Naive thymus-derived CD4-positive, alpha-beta T cell (primary cell): ENCODE data around the gene BCL2L11. TPM values are rescaled to one million over a fixed set of nuclear protein-coding genes. Genes with fewer than 3 reads are reported as not detected.

Experiments used
- ATAC-seq: fragments of 150-1000 bp; cut with Tn5 transposase; 2 replicates; pipeline ENCODE4 v1.10.0; 2021; ENCODE audit warnings: mild to moderate bottlenecking, moderate library complexity
- CTCF ChIA-PET: fragments of 350-600 bp; sonication (Branson Sonifier 250); formaldehyde crosslinking; loops from one replicate; lab custom pipeline; 2021; ENCODE audit warnings: antibody characterized with exemption; lab: Charles Lee
- POLR2A ChIA-PET: fragments of 350-600 bp; sonication (Branson Sonifier 250); formaldehyde crosslinking; loops from one replicate; lab custom pipeline; 2021; ENCODE audit warnings: antibody characterized with exemption, inconsistent platforms; lab: Charles Lee
- DNase-seq, 9 donors: peaks; one replicate each; pipeline versions ENCODE4 v3.0.0 to v3.0.0-alpha.2; 2020 to 2022; ENCODE audit warnings: mixed read lengths in 1 of 9
- H3K27ac ChIP-seq: one replicate; pipeline ENCODE4 v1.7.0; 2013; ENCODE audit warnings: mild to moderate bottlenecking, low read depth, low read length, moderate library complexity
- H3K27me3 ChIP-seq, 2 donors: one replicate each; pipeline ENCODE4 v1.7.0; 2013; ENCODE audit warnings: low read length in 2 of 2, mild to moderate bottlenecking in 2 of 2, moderate library complexity in 2 of 2; ENCODE audit not compliant: control insufficient read depth in 2 of 2, insufficient read depth in 2 of 2
- H3K36me3 ChIP-seq, 3 experiments: 1 replicate in 2 of 3; 2 replicates in 1 of 3; pipeline ENCODE4 v1.7.0; 2013; ENCODE audit warnings: low read length in 3 of 3, mild to moderate bottlenecking in 3 of 3, moderate library complexity in 1 of 3; ENCODE audit not compliant: insufficient read depth in 3 of 3, control insufficient read depth in 2 of 3
- H3K4me1 ChIP-seq, 2 donors: one replicate each; pipeline ENCODE4 v1.7.0; 2013; ENCODE audit warnings: low read length in 2 of 2, mild to moderate bottlenecking in 2 of 2, moderate library complexity in 1 of 2; ENCODE audit not compliant: control insufficient read depth in 2 of 2, insufficient read depth in 2 of 2
- H3K4me3 ChIP-seq: 2 replicates; pipeline ENCODE4 v1.7.0; 2013; ENCODE audit warnings: mild to moderate bottlenecking, low read length
- H3K9me3 ChIP-seq, 3 experiments: 1 replicate in 2 of 3; 2 replicates in 1 of 3; pipeline ENCODE4 v1.7.0; 2013; ENCODE audit warnings: low read length in 3 of 3; ENCODE audit not compliant: control insufficient read depth in 2 of 3
- H3K27ac Mint-ChIP-seq, 9 donors: one replicate each; pipeline ENCODE4 v1.8.0; 2020 to 2022; ENCODE audit warnings: mixed read lengths in 9 of 9, mild to moderate bottlenecking in 8 of 9, moderate library complexity in 5 of 9, inconsistent platforms in 2 of 9
- H3K27me3 Mint-ChIP-seq, 5 donors: one replicate each; pipeline ENCODE4 v1.8.0; 2021 to 2022; ENCODE audit warnings: mixed read lengths in 5 of 5, mild to moderate bottlenecking in 1 of 5
- H3K36me3 Mint-ChIP-seq, 5 donors: one replicate each; pipeline ENCODE4 v1.8.0; 2020 to 2022; ENCODE audit warnings: mixed read lengths in 5 of 5, mild to moderate bottlenecking in 3 of 5, inconsistent platforms in 1 of 5
- H3K4me1 Mint-ChIP-seq, 7 donors: one replicate each; pipeline ENCODE4 v1.8.0; 2020 to 2022; ENCODE audit warnings: mixed read lengths in 7 of 7, mild to moderate bottlenecking in 3 of 7, inconsistent platforms in 1 of 7
- H3K4me3 Mint-ChIP-seq, 10 donors: one replicate each; pipeline ENCODE4 v1.8.0; 2020 to 2022; ENCODE audit warnings: mild to moderate bottlenecking in 10 of 10, mixed read lengths in 10 of 10, moderate library complexity in 6 of 10, inconsistent platforms in 2 of 10
- H3K9me3 Mint-ChIP-seq, 11 donors: one replicate each; pipeline ENCODE4 v1.8.0; 2020 to 2022; ENCODE audit warnings: mixed read lengths in 11 of 11, mild to moderate bottlenecking in 4 of 11, inconsistent platforms in 1 of 11, moderate library complexity in 1 of 11
- intact Hi-C, 2 donors: fragments of 100-400 bp; cut with micrococcal nuclease; formaldehyde crosslinking; loops; one replicate each; pipeline ENCODE4 v1.15.1; 2023
- polyA plus RNA-seq, 2 donors: library from polyadenylated mRNA; unstranded; fragments of 300-500 nt; fragmentation: Illumina TruSeq; gene quantifications; one replicate each; pipeline ENCODE4 v1.2.3, GENCODE V29; 2021
- total RNA-seq, 6 experiments: library from RNA in 5 of 6; stranded (reverse) in 5 of 6; gene quantifications; 1 replicate in 5 of 6; 2 replicates in 1 of 6; pipeline ENCODE4 v1.2.3 and lab custom pipeline; 2021 to 2026

Gene BCL2L11
- total and polyA plus RNA-seq, 7 experiments from 2014 or later, result 12.3 to 67.6 (median 38.5) TPM

DNA sequence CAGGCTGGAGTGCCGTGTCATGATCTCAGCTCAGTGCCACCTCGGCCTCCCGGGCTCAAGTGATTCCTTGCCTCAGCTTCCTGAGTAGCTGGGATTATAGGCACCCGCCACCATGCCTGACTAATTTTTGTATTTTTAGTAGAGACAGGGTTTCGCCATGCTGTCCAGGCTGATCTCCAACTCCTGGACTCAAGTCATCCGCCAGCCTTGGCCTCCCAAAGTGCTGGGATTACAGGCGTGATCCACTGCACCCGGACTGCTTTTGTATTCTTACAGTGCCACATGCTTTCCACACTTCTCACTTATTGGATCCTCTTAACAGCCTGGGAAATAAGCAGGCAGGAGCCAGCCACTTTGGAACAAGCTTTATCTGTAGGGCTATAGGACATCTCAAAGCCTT, 25.3 kb upstream of the BCL2L11 start:
- Mint-ChIP-seq H3K4me3 (no peak overlapping the region), H3K9me3 (no peaks in the 10 kb centered on the region), H3K27me3 (peaks cover 0 to 70% (median 6%) of the 10 kb centered on the region in 5 donors), H3K27ac (no peak overlapping the region), H3K36me3 (no peaks in the 10 kb centered on the region), H3K4me1 (peaks cover 0 to 9% (median 0%) of the 10 kb centered on the region in 7 donors)
- H3K27ac ChIP-seq, result no peak overlapping the region
- CTCF ChIA-PET, result no interaction called here
- H3K9me3 ChIP-seq, result no peaks in the 10 kb centered on the region
- H3K27me3 ChIP-seq, result no peaks in the 10 kb centered on the region
- ATAC-seq, result no peak
- H3K4me1 ChIP-seq, result peaks cover 0 to 6% of the 10 kb centered on the region in 2 donors
- no peak for DNase-seq
- POLR2A ChIA-PET, result no interaction called here
- no peaks in the 10 kb centered on the region for H3K36me3 ChIP-seq
- intact Hi-C loops, result no loop called here
- H3K4me3 ChIP-seq, result no peak overlapping the region

DNA sequence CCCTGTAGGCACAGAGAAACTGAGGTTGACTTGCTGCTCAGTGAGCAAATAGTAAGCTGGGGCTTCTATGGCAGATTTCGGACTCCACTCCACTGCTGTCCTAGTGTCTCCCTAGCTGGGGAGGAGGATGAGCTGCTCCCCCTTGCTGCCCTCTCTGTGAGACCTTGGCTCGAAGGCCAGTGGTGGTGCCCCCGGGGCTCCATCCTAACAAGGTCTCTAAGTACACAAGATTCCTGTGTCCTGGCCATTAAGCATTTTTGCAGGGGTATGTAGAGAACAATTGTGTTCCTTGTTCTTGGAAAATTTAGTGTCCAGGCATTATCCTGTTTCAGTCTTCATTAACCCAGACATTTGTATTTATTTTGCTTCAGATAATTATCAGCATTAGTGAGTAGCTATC, 21.3 kb upstream of the BCL2L11 start:
- no peaks in the 10 kb centered on the region for H3K36me3 ChIP-seq
- no peaks in the 10 kb centered on the region for H3K9me3 ChIP-seq
- Mint-ChIP-seq H3K4me1 (peaks cover 0 to 10% (median 0%) of the 10 kb centered on the region in 7 donors), H3K4me3 (no peak overlapping the region), H3K27me3 (peaks cover 0 to 60% (median 0%) of the 10 kb centered on the region in 5 donors), H3K36me3 (peaks cover 0 to 2% (median 0%) of the 10 kb centered on the region in 5 donors), H3K9me3 (no peaks in the 10 kb centered on the region), H3K27ac (no peak overlapping the region)
- H3K27ac ChIP-seq, result no peak overlapping the region
- no peaks in the 10 kb centered on the region for H3K27me3 ChIP-seq
- POLR2A ChIA-PET, result no interaction called here
- CTCF ChIA-PET, result interaction anchor here (0.6 kb wide), 1 partner anchor 8 kb away, joined by 3 read pairs; no protein-coding TSS in a partner anchor
- H3K4me3 ChIP-seq, result no peak overlapping the region
- DNase-seq, result no peak
- H3K4me1 ChIP-seq, result peaks cover 0 to 9% of the 10 kb centered on the region in 2 donors
- intact Hi-C loops, result no loop called here
- ATAC-seq, result no peak

DNA sequence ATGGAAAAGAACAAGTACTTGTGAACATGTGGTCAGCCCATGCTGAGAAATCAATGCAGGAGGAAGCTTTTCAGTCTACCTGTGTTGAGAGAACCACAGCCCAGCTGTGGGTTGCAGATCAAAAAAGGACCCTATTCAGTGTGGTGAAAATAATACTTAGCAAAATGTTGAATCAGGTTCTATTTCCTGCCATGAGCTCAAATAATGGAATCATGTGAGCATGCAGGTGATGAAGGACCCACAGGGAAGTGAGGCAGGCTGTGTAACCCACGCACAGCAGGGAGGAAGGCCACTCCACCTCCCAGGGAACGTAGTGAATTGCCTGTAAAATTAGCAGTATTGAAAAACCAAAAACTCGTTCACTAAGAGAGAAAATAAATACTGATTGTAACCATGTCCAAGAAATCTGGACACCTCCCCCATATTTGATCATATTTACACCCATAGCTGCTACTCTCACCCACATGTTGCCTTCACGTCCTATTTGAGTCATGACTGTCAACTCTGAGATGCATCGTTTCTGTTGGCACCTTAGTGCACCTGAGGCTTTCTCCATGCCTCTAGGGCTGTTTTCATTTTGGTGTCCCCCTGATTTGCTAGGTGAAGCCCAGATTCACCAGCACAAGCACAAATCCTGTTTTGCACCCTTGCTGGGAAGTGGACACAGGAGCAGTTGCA, 20.5 kb upstream of the BCL2L11 start:
- H3K4me3 ChIP-seq, result no peak overlapping the region

DNA sequence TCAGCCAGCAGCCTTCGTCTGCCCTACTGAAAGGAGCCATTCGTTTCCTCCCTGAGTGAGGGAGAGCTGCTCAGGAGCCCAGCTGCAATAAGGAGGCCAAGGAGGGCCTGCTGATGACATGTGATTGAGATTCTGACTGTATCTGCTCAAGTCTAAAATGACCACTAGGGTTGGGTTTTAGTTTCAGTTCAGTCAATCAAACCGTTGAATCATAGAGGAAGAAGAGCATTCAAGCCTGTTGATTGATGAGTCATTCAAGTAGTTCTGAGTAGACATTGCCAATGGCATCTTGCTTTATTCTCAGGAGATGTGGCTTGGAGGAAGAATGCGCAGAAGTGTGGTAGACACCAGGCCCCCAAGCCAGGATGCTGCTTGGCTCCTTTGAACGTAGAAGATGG, 19.9 kb upstream of the BCL2L11 start:
- H3K36me3 ChIP-seq, result no peaks in the 10 kb centered on the region
- ChIA-PET POLR2A (no interaction called here), CTCF (no interaction called here)
- DNase-seq (no peak), ATAC-seq (peak; percentile 87)
- no peak overlapping the region for H3K27ac ChIP-seq
- H3K4me3 Mint-ChIP-seq, result peak overlapping the region in 1 of 10 donors; percentile 5
- no peaks in the 10 kb centered on the region for H3K9me3 Mint-ChIP-seq
- no peak overlapping the region for H3K4me3 ChIP-seq
- H3K9me3 ChIP-seq, result no peaks in the 10 kb centered on the region
- H3K36me3 Mint-ChIP-seq, result peaks cover 0 to 2% (median 0%) of the 10 kb centered on the region in 5 donors
- peaks cover 0 to 63% (median 0%) of the 10 kb centered on the region in 5 donors for H3K27me3 Mint-ChIP-seq
- no peak overlapping the region for H3K27ac Mint-ChIP-seq
- no peaks in the 10 kb centered on the region for H3K27me3 ChIP-seq
- peaks cover 0 to 10% (median 0%) of the 10 kb centered on the region in 7 donors for H3K4me1 Mint-ChIP-seq
- peaks cover 0 to 9% of the 10 kb centered on the region in 2 donors for H3K4me1 ChIP-seq
- intact Hi-C loops, result no loop called here

More for the DNA sequence above, 20.5 kb upstream of the BCL2L11 start:
- Histone ChIP-seq H3K9me3 (no peaks in the 10 kb centered on the region), H3K36me3 (no peaks in the 10 kb centered on the region), H3K27ac (no peak overlapping the region), H3K4me1 (peaks cover 0 to 9% of the 10 kb centered on the region in 2 donors), H3K27me3 (no peaks in the 10 kb centered on the region)
- ChIA-PET POLR2A (no interaction called here), CTCF (no interaction called here)
- Mint-ChIP-seq H3K36me3 (peaks cover 0 to 2% (median 0%) of the 10 kb centered on the region in 5 donors), H3K27ac (no peak overlapping the region), H3K9me3 (no peaks in the 10 kb centered on the region), H3K4me3 (no peak overlapping the region), H3K4me1 (peaks cover 0 to 10% (median 0%) of the 10 kb centered on the region in 7 donors), H3K27me3 (peaks cover 0 to 60% (median 0%) of the 10 kb centered on the region in 5 donors)
- no peak for ATAC-seq
- intact Hi-C loops, result no loop called here
- DNase-seq, result no peak

DNA sequence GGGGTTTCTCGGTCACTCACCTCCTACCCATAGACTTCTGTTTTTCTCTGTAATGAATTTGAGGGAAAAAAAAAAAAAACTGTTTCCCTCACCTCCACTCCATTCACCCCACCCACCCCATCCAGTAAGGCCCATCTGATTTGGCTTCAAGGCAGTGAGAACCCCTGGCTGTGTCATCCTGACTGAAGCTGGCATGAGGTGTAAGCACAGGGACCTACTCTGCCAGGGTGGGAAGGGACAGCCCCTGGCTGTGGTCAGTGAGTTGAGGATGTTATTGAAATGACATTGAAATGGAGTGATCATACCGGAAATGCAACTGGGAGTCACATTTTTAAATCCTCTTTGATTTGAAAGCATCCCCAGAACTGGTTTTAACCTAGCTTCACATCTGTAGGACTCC, 19.1 kb upstream of the BCL2L11 start:
- intact Hi-C loops, result no loop called here
- H3K9me3 ChIP-seq, result no peaks in the 10 kb centered on the region
- H3K36me3 ChIP-seq, result no peaks in the 10 kb centered on the region
- H3K36me3 Mint-ChIP-seq, result peaks cover 0 to 2% (median 0%) of the 10 kb centered on the region in 5 donors
- H3K27me3 ChIP-seq, result no peaks in the 10 kb centered on the region
- POLR2A ChIA-PET, result no interaction called here
- H3K27me3 Mint-ChIP-seq, result peaks cover 0 to 67% (median 0%) of the 10 kb centered on the region in 5 donors
- no peak overlapping the region for H3K4me3 ChIP-seq
- no peak for DNase-seq
- CTCF ChIA-PET, result no interaction called here
- H3K9me3 Mint-ChIP-seq, result no peaks in the 10 kb centered on the region
- no peak for ATAC-seq
- H3K4me1 ChIP-seq, result peaks cover 0 to 9% of the 10 kb centered on the region in 2 donors
- peaks cover 0 to 10% (median 0%) of the 10 kb centered on the region in 7 donors for H3K4me1 Mint-ChIP-seq
- H3K27ac ChIP-seq, result no peak overlapping the region
- H3K27ac Mint-ChIP-seq, result no peak overlapping the region
- no peak overlapping the region for H3K4me3 Mint-ChIP-seq

DNA sequence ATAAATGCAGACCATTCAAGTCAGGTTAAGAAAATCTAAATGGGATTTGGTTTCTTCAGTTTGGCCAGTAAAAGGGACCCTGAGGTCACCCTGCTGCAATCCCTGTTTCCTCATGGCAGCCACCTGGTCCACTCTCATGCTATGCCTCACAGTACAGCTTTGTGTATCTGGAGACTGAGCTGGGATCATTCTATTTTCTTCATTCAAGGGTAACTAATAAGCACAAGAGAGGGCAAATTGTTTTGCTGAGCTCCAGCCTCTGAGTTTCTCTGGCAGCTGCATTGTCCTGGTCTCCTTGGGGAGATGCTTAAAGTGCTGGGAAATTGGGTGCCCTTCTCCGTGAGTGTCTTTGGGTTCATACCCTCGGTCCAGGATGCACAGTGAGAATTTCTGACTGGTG, 18.5 kb upstream of the BCL2L11 start:
- no peaks in the 10 kb centered on the region for H3K36me3 ChIP-seq
- no peak overlapping the region for H3K4me3 ChIP-seq
- H3K9me3 ChIP-seq, result no peaks in the 10 kb centered on the region
- Mint-ChIP-seq H3K4me1 (peaks cover 0 to 10% (median 0%) of the 10 kb centered on the region in 7 donors), H3K27ac (no peak overlapping the region), H3K36me3 (peaks cover 0 to 2% (median 0%) of the 10 kb centered on the region in 5 donors), H3K4me3 (no peak overlapping the region), H3K27me3 (peaks cover 0 to 66% (median 0%) of the 10 kb centered on the region in 5 donors), H3K9me3 (no peaks in the 10 kb centered on the region)
- ATAC-seq, result no peak
- CTCF ChIA-PET, result no interaction called here
- DNase-seq, result no peak
- H3K4me1 ChIP-seq, result peaks cover 0 to 9% of the 10 kb centered on the region in 2 donors
- no peaks in the 10 kb centered on the region for H3K27me3 ChIP-seq
- POLR2A ChIA-PET, result no interaction called here
- no peak overlapping the region for H3K27ac ChIP-seq
- intact Hi-C loops, result no loop called here

DNA sequence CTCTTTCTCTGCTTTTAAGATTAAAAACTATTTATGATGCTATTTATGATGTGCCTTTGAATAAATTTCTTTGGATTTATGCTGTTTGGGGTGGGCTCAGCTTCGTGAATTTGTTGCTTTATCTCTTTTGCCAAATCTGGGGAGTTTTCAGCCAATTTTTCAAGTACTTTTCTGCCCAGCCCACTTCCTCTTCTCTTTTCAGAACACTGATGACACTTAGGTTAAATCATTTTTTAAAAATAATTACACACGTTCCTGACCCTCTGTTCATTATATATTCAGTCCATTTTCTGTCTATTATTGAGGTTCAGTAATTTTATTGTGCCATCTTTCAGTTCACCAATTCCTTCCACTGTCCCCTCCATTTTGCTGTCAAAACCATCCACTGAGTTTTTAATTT, 14.8 kb upstream of the BCL2L11 start:
- POLR2A ChIA-PET, result no interaction called here
- H3K4me1 Mint-ChIP-seq, result peaks cover 0 to 4% (median 0%) of the 10 kb centered on the region in 7 donors
- ATAC-seq (no peak), DNase-seq (no peak)
- H3K9me3 Mint-ChIP-seq, result no peaks in the 10 kb centered on the region
- H3K4me3 Mint-ChIP-seq, result no peak overlapping the region
- no peak overlapping the region for H3K27ac Mint-ChIP-seq
- Histone ChIP-seq H3K4me1 (no peaks in the 10 kb centered on the region), H3K4me3 (no peak overlapping the region), H3K27me3 (no peaks in the 10 kb centered on the region), H3K9me3 (no peaks in the 10 kb centered on the region), H3K36me3 (no peaks in the 10 kb centered on the region), H3K27ac (no peak overlapping the region)
- H3K36me3 Mint-ChIP-seq, result peaks cover 0 to 1% (median 0%) of the 10 kb centered on the region in 5 donors
- CTCF ChIA-PET, result no interaction called here
- intact Hi-C loops, result no loop called here
- H3K27me3 Mint-ChIP-seq, result peaks cover 0 to 67% (median 14%) of the 10 kb centered on the region in 5 donors
